ENCODE results near the gene VIP. TPM values are rescaled to one million over a fixed set of nuclear protein-coding genes. Genes with fewer than 3 reads are reported as not detected.

The VIP gene
- polyA plus RNA-seq, 1 of the 3 experiments (the other 2 are of a cell fraction), result 2.5 TPM

- CTCF ChIA-PET, result interaction anchor here (0.7 to 4.7 kb wide), 54 partner anchors 9 to 433 kb away, joined by 3 to 156 read pairs (median 5); partner anchors contain the start of gene SYNE1
- H3K27me3 ChIP-seq (ENCODE audit: insufficient read depth), result no peaks in the 10 kb centered on the region
- H4K20me1 ChIP-seq (ENCODE audit: insufficient read depth), result no peaks in the 10 kb centered on the region
These were observed 1.8 kb upstream of the VIP start for GRCh38 chr6:152748843-152749242.

DNA sequence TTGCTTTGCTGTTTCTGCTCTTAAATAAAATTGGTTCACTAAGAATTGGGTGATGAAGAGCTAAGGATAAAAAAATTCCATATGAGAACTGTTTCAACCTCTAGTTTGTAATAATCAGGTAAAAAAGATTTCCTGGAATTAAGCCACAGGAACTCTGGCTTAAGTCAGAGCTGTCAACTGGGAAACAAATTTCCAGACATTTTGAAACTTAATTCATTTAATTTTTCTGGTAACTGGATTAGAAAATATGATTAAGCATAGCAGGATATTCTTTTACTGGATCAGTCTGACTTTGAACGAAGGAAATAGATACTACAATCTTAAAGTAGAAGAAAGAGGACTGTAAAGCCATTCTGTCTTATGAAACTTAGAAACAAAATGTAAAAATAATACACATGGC, 1.3 kb upstream of the VIP start:
- Histone ChIP-seq H3K9ac (no peak overlapping the region), H3K4me2 (no peak overlapping the region), H3K27ac (ENCODE audit: low read depth in 2 of 2, low read length in 1 of 2) (peak overlapping the region; percentile 19 to 93; a peak in 3 of 4 replicates), H3K27me3 (ENCODE audit: insufficient read depth) (no peaks in the 10 kb centered on the region), H3K9me2 (no peaks in the 10 kb centered on the region), H3K36me3 (replicated peaks in 1 of 2; ENCODE audit: control insufficient read depth in 1 of 2, insufficient read depth in 2 of 2, low read length in 1 of 2) (no peaks in the 10 kb centered on the region), H3K4me3 (ENCODE audit: low read depth in 2 of 2, low read length in 1 of 2) (no peak overlapping the region), H3K4me1 (ENCODE audit: control insufficient read depth in 1 of 2, insufficient read depth in 2 of 2, low read depth in 1 of 2, low read length in 1 of 2) (peaks cover 3 to 12% of the 10 kb centered on the region in 2 experiments; a peak in 2 of 4 replicates), H3F3A (replicated peaks; ENCODE audit: insufficient read depth) (peaks cover 8% of the 10 kb centered on the region), H3K9me3 (no peaks in the 10 kb centered on the region), H2AFZ (ENCODE audit: low read depth) (no peak overlapping the region), H4K20me1 (ENCODE audit: insufficient read depth) (no peaks in the 10 kb centered on the region), H3K79me2 (ENCODE audit: insufficient read depth) (no peaks in the 10 kb centered on the region)
- POLR2A ChIA-PET, result interaction anchor here (0.5 kb wide), 1 partner anchor 241 kb away, joined by 3 read pairs; no protein-coding TSS in a partner anchor
- TF ChIP-seq TCF12 (IDR thresholded peaks at IDR 0.05), result peak; percentile 67
- TF ChIP-seq CHD2 (IDR thresholded peaks at IDR 0.05; ENCODE audit: low read length, partially characterized antibody), result peak; percentile 76
- peak; percentile 34; the same call in 1 of the 2 replicates for TF ChIP-seq PBX3 (IDR thresholded peaks at IDR 0.05)
- TF ChIP-seq YY1 (IDR thresholded peaks at IDR 0.05; ENCODE audit: low read depth), result no peak
- TF ChIP-seq IRF3 (IDR thresholded peaks at IDR 0.05; ENCODE audit: low read depth, low read length), result no peak
- peak; percentile 84; the same call in 1 of the 2 replicates for TF ChIP-seq RCOR1 (IDR thresholded peaks at IDR 0.05; ENCODE audit: low read length)
- peak; percentile 14; the same call in 1 of the 2 replicates for TF ChIP-seq GATA2 (CRISPR knock-in tag; IDR thresholded peaks at IDR 0.05)
- TF ChIP-seq EP300 (IDR thresholded peaks at IDR 0.05; ENCODE audit: borderline replicate concordance in 1 of 2, low read depth in 1 of 2, low read length in 1 of 2), result peak; percentile 18 to 96; a peak in 3 of 4 replicates
- TF ChIP-seq POLR2AphosphoS5 (IDR thresholded peaks at IDR 0.05; ENCODE audit: low read depth, low read length), result peak; percentile 43; the same call in 1 of the 2 replicates
- TF ChIP-seq RAD21 (IDR thresholded peaks at IDR 0.05; ENCODE audit: low read length), result peak; percentile 31; the same call in 1 of the 2 replicates
- CTCF ChIA-PET, result interaction anchor here (0.7 to 4.7 kb wide), 48 partner anchors 9 to 433 kb away, joined by 3 to 156 read pairs (median 6); no protein-coding TSS in a partner anchor
- 12% methylated on average over 1 of the region's 1 CpG for WGBS (ENCODE audit: low lambda C conversion rate)
- peak; percentile 18 for DNase-seq

More at GRCh38 chr6:152748843-152749242, 1.8 kb upstream of the VIP start:
- TF ChIP-seq MEF2A (IDR thresholded peaks at IDR 0.05; ENCODE audit: borderline replicate concordance, low read depth) (no peak), SMC3 (IDR thresholded peaks at IDR 0.05; ENCODE audit: low read depth, low read length) (peak; percentile 45), CTCF (IDR thresholded peaks at IDR 0.05) (peak; percentile 57), RAD21 (IDR thresholded peaks at IDR 0.05; ENCODE audit: low read length) (peak; percentile 77)
- Histone ChIP-seq H3K27ac (ENCODE audit: low read depth in 2 of 2, low read length in 1 of 2) (peak overlapping the region; percentile 6 to 93; a peak in 3 of 4 replicates), H2AFZ (ENCODE audit: low read depth) (no peak overlapping the region), H3K9me3 (no peaks in the 10 kb centered on the region), H3K4me1 (ENCODE audit: control insufficient read depth in 1 of 2, insufficient read depth in 2 of 2, low read depth in 1 of 2, low read length in 1 of 2) (peaks cover 4 to 12% of the 10 kb centered on the region in 2 experiments; a peak in 3 of 4 replicates), H3K4me2 (no peak overlapping the region), H3K9ac (no peak overlapping the region), H3F3A (replicated peaks; ENCODE audit: insufficient read depth) (peaks cover 8% of the 10 kb centered on the region), H3K9me2 (no peaks in the 10 kb centered on the region), H3K79me2 (ENCODE audit: insufficient read depth) (no peaks in the 10 kb centered on the region), H3K4me3 (ENCODE audit: low read depth in 2 of 2, low read length in 1 of 2) (no peak overlapping the region), H3K36me3 (replicated peaks in 1 of 2; ENCODE audit: control insufficient read depth in 1 of 2, insufficient read depth in 2 of 2, low read length in 1 of 2) (no peaks in the 10 kb centered on the region)
- POLR2A ChIA-PET, result no interaction called here
- DNase-seq, result no peak
- WGBS (ENCODE audit: low lambda C conversion rate), result 0% methylated on average over 1 of the region's 1 CpG
